ENCODE results near the gene INPP5A.
A peak's percentile ranks its signal among the peaks of the same experiment; 100 is the strongest.

Gene INPP5A

GRCh38 chr10:132516771-132517725 lies 20.5 kb upstream of the INPP5A start:
- TF ChIP-seq CTCF (conservative IDR thresholded peaks at IDR 0.05; ENCODE audit: low read depth, low read length), result no peak
- H3K4me3 ChIP-seq (ENCODE audit: low read length), result no peak overlapping the region
- DNase-seq (ENCODE audit: low read depth), result peak; percentile 88

GRCh38 chr10:132517951-132518521 lies 19.6 kb upstream of the INPP5A start:
- no peak overlapping the region for H3K4me3 ChIP-seq (ENCODE audit: low read length)
- TF ChIP-seq CTCF (conservative IDR thresholded peaks at IDR 0.05; ENCODE audit: low read depth, low read length), result no peak
- DNase-seq (ENCODE audit: low read depth), result no peak

GRCh38 chr10:132518572-132519381 lies 18.8 kb upstream of the INPP5A start:
- DNase-seq (ENCODE audit: low read depth), result no peak
- no peak for TF ChIP-seq CTCF (conservative IDR thresholded peaks at IDR 0.05; ENCODE audit: low read depth, low read length)
- no peak overlapping the region for H3K4me3 ChIP-seq (ENCODE audit: low read length)

GRCh38 chr10:132519382-132520176 lies 18.0 kb upstream of the INPP5A start:
- no peak for DNase-seq (ENCODE audit: low read depth)
- H3K4me3 ChIP-seq (ENCODE audit: low read length), result no peak overlapping the region

GRCh38 chr10:132520177-132520811 lies 17.3 kb upstream of the INPP5A start:
- no peak for TF ChIP-seq CTCF (conservative IDR thresholded peaks at IDR 0.05; ENCODE audit: low read depth, low read length)
- DNase-seq (ENCODE audit: low read depth), result no peak
- no peak overlapping the region for H3K4me3 ChIP-seq (ENCODE audit: low read length)

More at GRCh38 chr10:132519382-132520176, 18.0 kb upstream of the INPP5A start:
- no peak for TF ChIP-seq CTCF (conservative IDR thresholded peaks at IDR 0.05; ENCODE audit: low read depth, low read length)

GRCh38 chr10:132521041-132521465 lies 16.5 kb upstream of the INPP5A start:
- DNase-seq (ENCODE audit: low read depth), result no peak
- TF ChIP-seq CTCF (conservative IDR thresholded peaks at IDR 0.05; ENCODE audit: low read depth, low read length), result no peak
- no peak overlapping the region for H3K4me3 ChIP-seq (ENCODE audit: low read length)
